ENCODE measurements around the gene RABL3. TPM values are rescaled to one million over a fixed set of nuclear protein-coding genes. Genes with fewer than 3 reads are reported as not detected.

The RABL3 gene
- total RNA-seq, 4 donors from 2014 or later: 20.0 to 46.8 (median 30.4) TPM

DNA sequence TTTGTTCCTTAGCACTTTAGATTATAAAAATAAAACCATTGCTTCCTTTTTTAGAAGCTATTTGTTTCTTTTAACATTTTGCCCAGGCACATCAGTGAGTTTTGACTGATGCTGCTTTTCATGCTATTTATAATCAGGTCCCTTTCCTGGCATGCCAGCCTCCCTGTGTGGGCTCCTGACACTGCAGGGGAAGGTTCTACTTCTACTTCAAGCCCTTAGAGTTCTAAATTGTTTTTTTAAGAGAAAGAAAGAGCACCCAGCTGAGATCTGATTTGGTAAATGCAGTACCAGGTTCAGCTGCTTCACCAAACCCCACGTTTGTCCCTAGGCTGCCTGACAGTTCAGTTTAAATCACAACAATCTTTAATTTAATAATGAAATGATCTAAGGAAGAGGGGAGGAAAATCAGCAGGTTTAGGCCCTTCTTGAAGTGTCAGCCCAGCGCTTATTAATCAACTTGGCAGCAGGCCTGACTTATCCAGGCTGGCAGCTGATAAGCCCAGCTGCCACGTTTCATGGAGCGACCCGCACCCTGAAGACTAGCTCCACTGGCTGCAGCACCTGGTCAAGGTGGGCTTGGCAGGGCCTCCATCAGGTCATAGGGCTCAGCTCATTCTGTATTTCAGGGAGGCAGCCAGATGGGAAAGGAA, 89.3 kb downstream of the RABL3 start:
- DNase-seq: no peak
- Histone ChIP-seq H3K4me3 (no peak overlapping the region), H3K36me3 (no peaks in the 10 kb centered on the region), H3K4me1 (no peaks in the 10 kb centered on the region), H3K27me3 (no peaks in the 10 kb centered on the region), H3K27ac (no peak overlapping the region), H3K9me3 (no peaks in the 10 kb centered on the region)
- TF ChIP-seq, protein P1, sequence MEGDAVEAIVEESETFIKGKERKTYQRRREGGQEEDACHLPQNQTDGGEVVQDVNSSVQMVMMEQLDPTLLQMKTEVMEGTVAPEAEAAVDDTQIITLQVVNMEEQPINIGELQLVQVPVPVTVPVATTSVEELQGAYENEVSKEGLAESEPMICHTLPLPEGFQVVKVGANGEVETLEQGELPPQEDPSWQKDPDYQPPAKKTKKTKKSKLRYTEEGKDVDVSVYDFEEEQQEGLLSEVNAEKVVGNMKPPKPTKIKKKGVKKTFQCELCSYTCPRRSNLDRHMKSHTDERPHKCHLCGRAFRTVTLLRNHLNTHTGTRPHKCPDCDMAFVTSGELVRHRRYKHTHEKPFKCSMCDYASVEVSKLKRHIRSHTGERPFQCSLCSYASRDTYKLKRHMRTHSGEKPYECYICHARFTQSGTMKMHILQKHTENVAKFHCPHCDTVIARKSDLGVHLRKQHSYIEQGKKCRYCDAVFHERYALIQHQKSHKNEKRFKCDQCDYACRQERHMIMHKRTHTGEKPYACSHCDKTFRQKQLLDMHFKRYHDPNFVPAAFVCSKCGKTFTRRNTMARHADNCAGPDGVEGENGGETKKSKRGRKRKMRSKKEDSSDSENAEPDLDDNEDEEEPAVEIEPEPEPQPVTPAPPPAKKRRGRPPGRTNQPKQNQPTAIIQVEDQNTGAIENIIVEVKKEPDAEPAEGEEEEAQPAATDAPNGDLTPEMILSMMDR (IDR thresholded peaks at IDR 0.05 in 4 of 5, conservative IDR thresholded peaks at IDR 0.05 in 1 of 5): no peak
- ATAC-seq: no peak
- in situ Hi-C loops (cut with MboI; ENCODE audit: low sequenced_read_pairs in 4 of 4) (no loop called here), intact Hi-C loops (cut with DNase I; ENCODE audit: low total_unique reads) (no loop called here)

DNA sequence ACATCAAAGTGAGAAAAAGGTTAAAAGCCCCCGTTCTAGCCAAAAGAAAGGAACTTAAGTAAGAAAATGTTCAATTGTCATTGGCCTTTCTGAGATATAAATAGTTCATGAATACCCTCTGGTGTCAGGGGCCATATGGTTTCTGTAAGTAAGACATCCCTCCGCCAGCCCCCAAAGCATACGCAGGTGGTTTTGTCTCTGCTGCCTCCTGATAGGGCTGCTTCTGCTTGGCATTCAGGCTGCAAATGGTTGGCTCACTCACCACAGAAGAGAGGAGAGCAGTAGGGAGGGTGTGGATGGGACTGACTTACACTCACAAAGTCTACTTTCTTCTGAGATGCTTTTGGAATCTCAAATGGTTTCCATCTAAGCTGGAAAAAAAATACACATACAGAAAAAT, 90.0 kb downstream of the RABL3 start:
- Histone ChIP-seq H3K4me1 (no peaks in the 10 kb centered on the region), H3K36me3 (no peaks in the 10 kb centered on the region), H3K27me3 (no peaks in the 10 kb centered on the region), H3K4me3 (no peak overlapping the region), H3K9me3 (no peaks in the 10 kb centered on the region), H3K27ac (no peak overlapping the region)
- no peak for TF ChIP-seq POLR2A (IDR thresholded peaks at IDR 0.05)
- TF ChIP-seq, protein P1 (IDR thresholded peaks at IDR 0.05 in 4 of 5, conservative IDR thresholded peaks at IDR 0.05 in 1 of 5): no peak
- intact Hi-C loops (cut with DNase I; ENCODE audit: low total_unique reads) (no loop called here), in situ Hi-C loops (cut with MboI; ENCODE audit: low sequenced_read_pairs in 4 of 4) (no loop called here)
- DNase-seq: no peak
- no peak for ATAC-seq

DNA sequence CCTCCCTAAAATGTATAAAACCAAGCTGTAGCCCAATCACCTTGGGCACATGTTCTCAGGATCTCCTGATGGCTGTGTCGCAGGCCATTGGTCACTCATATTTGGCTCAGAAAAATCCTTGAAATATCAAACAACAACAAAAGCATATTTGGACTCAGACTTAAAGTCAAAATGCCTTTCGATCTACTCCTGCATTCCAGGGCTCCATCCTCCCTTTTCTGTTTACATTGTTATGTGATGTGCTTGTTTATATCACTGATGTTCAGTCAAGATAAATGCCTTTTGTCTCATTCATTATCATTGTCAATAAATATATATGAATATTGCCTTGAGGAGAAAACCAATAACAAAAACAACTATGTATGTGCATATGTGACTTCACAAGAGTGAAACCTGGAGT, 92.0 kb downstream of the RABL3 start:
- DNase-seq (no peak), ATAC-seq (no peak)
- Histone ChIP-seq H3K36me3 (no peaks in the 10 kb centered on the region), H3K9me3 (no peaks in the 10 kb centered on the region), H3K4me1 (no peaks in the 10 kb centered on the region), H3K27ac (no peak overlapping the region), H3K27me3 (no peaks in the 10 kb centered on the region), H3K4me3 (no peak overlapping the region)
- TF ChIP-seq, protein P1 (IDR thresholded peaks at IDR 0.05 in 4 of 5, conservative IDR thresholded peaks at IDR 0.05 in 1 of 5): no peak
- no peak for TF ChIP-seq POLR2A (IDR thresholded peaks at IDR 0.05)
- intact Hi-C loops (cut with DNase I; ENCODE audit: low total_unique reads): no loop called here
- in situ Hi-C loops (cut with MboI; ENCODE audit: low sequenced_read_pairs in 4 of 4): no loop called here

DNA sequence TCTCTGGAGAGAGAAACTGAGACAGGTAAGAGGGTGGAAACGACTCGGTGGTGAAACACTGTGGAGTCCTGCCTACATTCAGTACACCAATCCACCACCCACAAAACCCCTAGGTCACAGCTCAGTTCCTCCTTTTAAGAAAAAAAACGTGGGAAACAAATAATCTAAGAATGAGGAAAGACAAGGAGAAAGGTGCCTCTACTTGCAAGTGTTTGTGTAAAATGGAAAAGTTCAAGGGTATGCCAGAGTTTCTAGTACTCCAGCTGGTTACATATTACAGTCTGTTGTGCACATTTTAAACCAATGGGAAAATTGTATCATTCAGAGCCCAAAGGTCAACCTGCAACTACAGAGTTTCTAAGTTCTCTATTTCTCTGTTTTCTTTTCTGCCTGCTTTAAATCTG, 92.5 kb downstream of the RABL3 start:
- no peaks in the 10 kb centered on the region for H3K9me3 ChIP-seq
- DNase-seq (no peak), ATAC-seq (no peak)
- no peak for TF ChIP-seq POLR2A (IDR thresholded peaks at IDR 0.05)
- TF ChIP-seq, protein P1 (IDR thresholded peaks at IDR 0.05 in 4 of 5, conservative IDR thresholded peaks at IDR 0.05 in 1 of 5): no peak
- no peaks in the 10 kb centered on the region for H3K27me3 ChIP-seq
- intact Hi-C loops (cut with DNase I; ENCODE audit: low total_unique reads) (no loop called here), in situ Hi-C loops (cut with MboI; ENCODE audit: low sequenced_read_pairs in 4 of 4) (no loop called here)
- H3K36me3 ChIP-seq: no peaks in the 10 kb centered on the region
- no peaks in the 10 kb centered on the region for H3K4me1 ChIP-seq
- no peak overlapping the region for H3K27ac ChIP-seq
- no peak overlapping the region for H3K4me3 ChIP-seq

DNA sequence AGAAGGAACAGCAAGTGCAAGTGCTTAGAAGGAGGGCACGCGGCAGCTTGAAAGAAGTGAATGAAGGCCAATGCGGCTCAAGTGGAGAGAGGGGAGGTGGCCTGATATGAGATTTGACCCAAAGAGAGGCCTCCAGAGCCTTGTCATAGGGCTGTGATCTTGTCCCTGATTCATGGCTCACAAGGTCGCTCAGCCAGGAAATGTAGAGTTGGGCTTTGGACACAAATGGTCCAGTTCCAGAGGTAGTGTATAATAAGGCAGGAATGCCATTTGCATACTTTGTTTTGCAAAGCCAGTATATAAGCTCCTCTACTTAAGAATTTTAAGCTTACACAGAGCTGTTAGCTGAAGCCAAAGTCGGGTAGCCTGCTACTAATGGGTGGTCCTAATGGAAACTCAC, 94.0 kb downstream of the RABL3 start:
- DNase-seq (no peak), ATAC-seq (no peak)
- Histone ChIP-seq H3K9me3 (no peaks in the 10 kb centered on the region), H3K27ac (no peak overlapping the region), H3K4me3 (no peak overlapping the region), H3K36me3 (no peaks in the 10 kb centered on the region), H3K4me1 (no peaks in the 10 kb centered on the region), H3K27me3 (no peaks in the 10 kb centered on the region)
- in situ Hi-C loops (cut with MboI; ENCODE audit: low sequenced_read_pairs in 4 of 4): no loop called here
- no peak for TF ChIP-seq POLR2A (IDR thresholded peaks at IDR 0.05)
- TF ChIP-seq, protein P1 (IDR thresholded peaks at IDR 0.05 in 4 of 5, conservative IDR thresholded peaks at IDR 0.05 in 1 of 5): no peak
- intact Hi-C loops (cut with DNase I; ENCODE audit: low total_unique reads): no loop called here

Measured in gastrocnemius medialis (tissue), 4 donors.